GM12801 (cell line): ENCODE results near the gene ATP6V0A4.

Experiments used
- CTCF ChIP-seq: IDR thresholded peaks from one replicate; pipeline ENCODE4 v1.5.1; 2011; ENCODE audit warnings: control low read depth; ENCODE audit not compliant: insufficient read length; ENCODE audit errors: extremely low read depth

Gene ATP6V0A4

DNA sequence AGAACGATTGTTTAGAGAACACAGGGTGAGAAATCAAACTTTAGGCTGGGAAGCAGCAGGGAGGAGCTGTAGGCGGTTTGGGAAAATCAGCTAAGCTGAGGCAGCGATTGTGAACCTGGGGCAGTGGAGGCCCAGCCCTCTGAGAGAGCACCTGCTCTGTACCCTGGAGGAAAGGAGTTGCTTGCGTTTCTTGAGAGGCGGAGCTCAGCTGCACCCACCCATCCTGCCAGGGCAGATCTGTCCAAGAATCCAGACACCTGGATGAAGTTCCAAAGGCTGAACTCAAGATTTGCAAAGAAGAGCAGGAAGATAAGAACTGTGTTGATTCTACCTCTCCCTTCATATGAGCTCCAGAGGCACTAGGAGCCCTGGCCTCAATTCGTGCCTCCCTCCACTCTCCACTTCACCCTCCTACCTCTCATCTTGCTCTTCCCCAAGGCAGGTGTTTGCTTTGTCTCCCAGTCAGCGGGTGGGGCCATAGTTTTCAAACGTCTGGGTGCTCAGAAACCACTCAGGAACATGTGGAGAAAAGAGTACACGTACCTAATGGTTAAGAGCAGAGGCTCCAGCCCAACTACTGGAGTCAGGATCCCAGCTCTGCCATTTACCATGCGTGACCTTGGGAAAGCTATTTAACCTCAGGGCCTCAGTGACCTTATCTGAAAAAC lies 21.7 kb downstream of the ATP6V0A4 start:
- no peak for TF ChIP-seq CTCF

GRCh38 chr7:138773817-138774216 lies 24.2 kb downstream of the ATP6V0A4 start:
- no peak for TF ChIP-seq CTCF

GRCh38 chr7:138773176-138773575 lies 24.8 kb downstream of the ATP6V0A4 start:
- no peak for TF ChIP-seq CTCF

GRCh38 chr7:138770904-138771303 lies 27.1 kb downstream of the ATP6V0A4 start:
- TF ChIP-seq CTCF = no peak

DNA sequence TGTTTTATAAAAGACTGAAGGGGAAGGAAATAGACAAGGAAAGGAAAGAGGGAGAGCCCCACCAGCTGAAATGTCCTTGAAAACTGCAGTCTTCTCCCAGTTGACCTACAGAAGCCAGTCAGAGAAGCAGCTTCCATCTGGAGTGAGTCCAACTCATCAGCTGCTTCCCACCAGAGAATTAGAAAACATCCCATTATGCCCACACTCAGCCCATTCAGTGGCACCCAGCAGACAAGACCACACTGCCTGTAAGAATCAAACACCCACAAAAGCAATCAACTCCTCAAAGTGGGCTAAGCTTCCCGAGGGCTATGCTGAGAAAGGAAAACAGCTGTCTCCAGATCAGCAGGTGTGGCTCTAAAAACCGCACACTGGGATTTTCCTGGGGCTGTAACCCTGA lies 29.8 kb downstream of the ATP6V0A4 start:
- no peak for TF ChIP-seq CTCF

DNA sequence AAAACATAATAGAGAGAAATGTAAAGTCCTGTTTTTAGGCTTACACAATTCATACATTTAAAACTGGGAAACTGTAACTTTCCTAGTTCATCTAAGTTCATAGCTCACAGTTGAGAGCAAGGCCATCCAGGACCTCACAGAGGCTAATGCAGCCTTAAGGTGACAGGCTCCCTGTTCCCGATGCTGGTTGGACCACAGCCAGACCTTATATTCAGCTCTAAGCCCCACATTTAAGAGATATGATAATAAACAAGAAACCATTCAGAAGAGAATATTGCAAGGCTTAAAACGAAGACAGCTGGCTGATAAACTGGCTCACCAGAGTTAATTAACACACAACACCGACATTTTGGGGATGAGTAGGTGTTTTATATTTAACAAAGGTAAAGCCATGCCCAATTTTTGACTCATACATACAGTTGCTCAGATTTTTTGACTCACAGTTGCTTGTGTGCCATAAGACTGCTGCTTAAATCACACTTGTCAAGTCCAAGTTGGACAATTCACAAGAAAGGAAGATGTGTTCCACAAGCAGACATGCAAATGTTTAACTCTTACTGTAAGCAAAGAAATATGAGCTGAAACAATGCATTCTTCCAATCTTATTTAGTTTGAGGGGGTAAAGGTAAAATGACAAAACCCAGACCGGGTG lies 41.3 kb downstream of the ATP6V0A4 start:
- TF ChIP-seq CTCF = no peak

DNA sequence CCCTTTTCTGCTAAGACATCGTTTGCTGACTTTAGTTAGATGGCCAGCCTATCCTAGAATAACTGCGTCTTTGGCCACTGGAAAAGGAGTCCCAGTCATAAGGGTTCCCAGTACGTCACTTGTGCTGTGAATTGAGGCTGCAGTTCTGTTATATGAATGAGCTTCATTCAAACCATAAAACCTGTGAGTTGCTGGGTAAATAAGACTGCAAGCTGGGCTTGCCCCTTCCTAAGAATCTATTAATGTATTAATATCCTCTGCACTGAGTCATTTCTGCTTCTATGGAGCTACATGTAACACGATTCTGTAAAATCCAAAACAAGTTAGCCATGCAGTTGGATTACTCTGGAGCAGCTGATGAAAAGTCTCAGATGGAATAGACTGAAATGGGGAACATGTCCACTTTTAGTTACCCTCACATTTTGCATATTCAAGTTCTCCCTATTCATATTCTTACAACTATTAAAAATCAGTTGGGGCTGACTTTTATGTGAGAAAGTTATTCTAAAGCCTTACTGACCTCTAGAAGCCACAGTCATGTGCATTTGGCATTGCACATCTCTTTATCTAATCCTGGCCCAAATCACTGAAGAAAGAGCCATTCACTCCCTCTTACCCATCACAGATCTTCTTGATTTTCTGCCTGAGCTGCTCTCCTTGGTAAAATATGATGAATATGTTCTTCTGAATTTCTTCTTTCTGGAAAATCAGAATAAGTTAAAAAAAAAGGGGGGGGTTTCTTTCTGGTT lies 42.0 kb downstream of the ATP6V0A4 start:
- no peak for TF ChIP-seq CTCF
